DOHH2 (cell line): ENCODE results near the gene GASK1A.

Source experiments
- H3F3A ChIP-seq: fragments of 200-600 bp; sonication (generic), shearing (Covaris generic); 2 replicates; pipeline ENCODE4 v1.6.0; 2016; ENCODE audit warnings: antibody characterized with exemption, mild to moderate bottlenecking; ENCODE audit not compliant: control insufficient read depth, insufficient read depth
- H3K27ac ChIP-seq: fragments of 200-600 bp; sonication (generic); 2 replicates; pipeline ENCODE4 v1.5.1; 2014; ENCODE audit warnings: low read depth, mild to moderate bottlenecking, low read length, moderate library complexity
- H3K27me3 ChIP-seq: fragments of 200-600 bp; sonication (generic); 2 replicates; pipeline ENCODE4 v1.6.1; 2014; ENCODE audit warnings: mild to moderate bottlenecking, low read length, mixed read lengths; ENCODE audit not compliant: control insufficient read depth
- H3K36me3 ChIP-seq: fragments of 200-600 bp; sonication (generic); 2 replicates; pipeline ENCODE4 v1.6.1; 2014; ENCODE audit warnings: mild to moderate bottlenecking, low read length, moderate library complexity, mixed read lengths; ENCODE audit not compliant: control insufficient read depth
- H3K4me1 ChIP-seq: fragments of 200-600 bp; sonication (generic); 2 replicates; pipeline ENCODE4 v1.6.1; 2014; ENCODE audit warnings: mild to moderate bottlenecking, low read length, mixed read lengths; ENCODE audit not compliant: control insufficient read depth
- H3K4me2 ChIP-seq: fragments of 200-600 bp; sonication (generic); 2 replicates; pipeline ENCODE4 v1.6.0; 2014; ENCODE audit warnings: mild to moderate bottlenecking, low read length, moderate library complexity
- H3K4me3 ChIP-seq: fragments of 200-600 bp; sonication (generic); 2 replicates; pipeline ENCODE4 v1.5.1; 2014; ENCODE audit warnings: mild to moderate bottlenecking, low read length, mixed read lengths
- H3K79me2 ChIP-seq: fragments of 200-600 bp; sonication (generic); 2 replicates; pipeline ENCODE4 v1.6.1; 2014; ENCODE audit warnings: mild to moderate bottlenecking, low read length, mixed read lengths; ENCODE audit not compliant: control insufficient read depth
- H3K9me2 ChIP-seq: fragments of 200-600 bp; sonication (generic); replicated peaks from 2 replicates; pipeline ENCODE4 v1.6.1; 2014; ENCODE audit warnings: mild to moderate bottlenecking, low read length, mixed read lengths; ENCODE audit not compliant: control insufficient read depth
- H3K9me3 ChIP-seq: fragments of 200-600 bp; sonication (generic); 2 replicates; pipeline ENCODE4 v1.6.1; 2014; ENCODE audit warnings: antibody characterized with exemption, low read length, mixed read lengths; ENCODE audit not compliant: control insufficient read depth, insufficient read depth
- H4K20me1 ChIP-seq: fragments of 200-600 bp; sonication (generic); 2 replicates; pipeline ENCODE4 v1.6.0; 2014; ENCODE audit warnings: low read depth, mild to moderate bottlenecking, antibody characterized with exemption, low read length, moderate library complexity; ENCODE audit not compliant: control insufficient read depth, insufficient read depth
- EZH2phosphoT487 ChIP-seq: fragments of 200-600 bp; sonication (generic); IDR thresholded peaks from 2 replicates; pipeline ENCODE4 v1.6.1; 2017; ENCODE audit warnings: borderline replicate concordance, mild to moderate bottlenecking, antibody characterized with exemption, low read length, moderate library complexity, mixed read lengths
- TF ChIP-seq, protein P1 (sequence below): fragments of 200-600 bp; sonication (generic); IDR thresholded peaks from one replicate; pipeline ENCODE4 v1.5.1; 2014; ENCODE audit warnings: antibody characterized with exemption, mild to moderate bottlenecking, low read depth, low read length; ENCODE audit not compliant: poor library complexity, severe bottlenecking

The GASK1A gene

DNA sequence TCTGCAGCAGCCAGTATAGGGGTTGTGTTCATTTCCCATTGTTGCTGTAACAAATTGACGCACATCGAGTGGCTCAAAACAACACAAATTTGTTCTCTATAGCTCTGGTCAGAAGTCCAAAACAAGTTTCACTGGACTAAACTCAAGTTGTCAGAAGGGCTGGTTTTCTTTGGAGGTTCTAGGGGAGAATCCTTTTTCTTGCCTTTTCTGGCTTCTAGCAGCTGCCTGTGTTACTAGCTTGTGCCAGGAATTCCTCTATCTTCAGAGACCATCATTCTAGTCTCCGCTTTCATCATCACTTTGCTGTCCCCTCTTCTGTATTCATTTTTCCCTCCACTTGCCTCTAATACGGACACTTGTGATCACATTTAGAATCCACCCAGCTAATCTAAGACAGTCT lies 20.5 kb downstream of the GASK1A start:
- no peak overlapping the region for H3K27ac ChIP-seq
- H3K36me3 ChIP-seq: no peaks in the 10 kb centered on the region
- H3K4me3 ChIP-seq: no peak overlapping the region
- no peak overlapping the region for H3K4me2 ChIP-seq
- H3K9me3 ChIP-seq: no peaks in the 10 kb centered on the region
- H4K20me1 ChIP-seq: no peaks in the 10 kb centered on the region
- H3K4me1 ChIP-seq: no peaks in the 10 kb centered on the region
- no peaks in the 10 kb centered on the region for H3K79me2 ChIP-seq
- H3K27me3 ChIP-seq: no peaks in the 10 kb centered on the region
- no peaks in the 10 kb centered on the region for H3K9me2 ChIP-seq
- no peaks in the 10 kb centered on the region for H3F3A ChIP-seq
- TF ChIP-seq, protein P1, sequence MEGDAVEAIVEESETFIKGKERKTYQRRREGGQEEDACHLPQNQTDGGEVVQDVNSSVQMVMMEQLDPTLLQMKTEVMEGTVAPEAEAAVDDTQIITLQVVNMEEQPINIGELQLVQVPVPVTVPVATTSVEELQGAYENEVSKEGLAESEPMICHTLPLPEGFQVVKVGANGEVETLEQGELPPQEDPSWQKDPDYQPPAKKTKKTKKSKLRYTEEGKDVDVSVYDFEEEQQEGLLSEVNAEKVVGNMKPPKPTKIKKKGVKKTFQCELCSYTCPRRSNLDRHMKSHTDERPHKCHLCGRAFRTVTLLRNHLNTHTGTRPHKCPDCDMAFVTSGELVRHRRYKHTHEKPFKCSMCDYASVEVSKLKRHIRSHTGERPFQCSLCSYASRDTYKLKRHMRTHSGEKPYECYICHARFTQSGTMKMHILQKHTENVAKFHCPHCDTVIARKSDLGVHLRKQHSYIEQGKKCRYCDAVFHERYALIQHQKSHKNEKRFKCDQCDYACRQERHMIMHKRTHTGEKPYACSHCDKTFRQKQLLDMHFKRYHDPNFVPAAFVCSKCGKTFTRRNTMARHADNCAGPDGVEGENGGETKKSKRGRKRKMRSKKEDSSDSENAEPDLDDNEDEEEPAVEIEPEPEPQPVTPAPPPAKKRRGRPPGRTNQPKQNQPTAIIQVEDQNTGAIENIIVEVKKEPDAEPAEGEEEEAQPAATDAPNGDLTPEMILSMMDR: no peak
- TF ChIP-seq EZH2phosphoT487: no peak

DNA sequence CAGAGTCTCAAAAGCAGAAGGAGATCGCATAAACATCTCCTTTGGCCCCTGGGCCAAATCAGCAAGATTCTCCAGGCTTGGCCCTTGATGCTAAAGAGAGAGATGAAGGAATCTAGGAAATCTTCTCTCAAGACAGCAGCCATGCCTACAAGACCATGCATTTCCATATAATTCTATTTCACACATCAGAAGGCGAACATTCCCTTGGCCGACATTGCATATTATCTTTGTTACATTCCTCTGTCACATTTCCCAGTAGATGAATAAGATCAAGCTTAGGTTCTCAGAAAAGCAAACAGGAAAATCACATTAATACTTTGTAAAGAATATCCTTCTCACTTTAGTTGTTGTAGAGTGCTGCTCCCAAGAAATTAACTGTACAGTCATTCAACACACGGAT lies 21.3 kb downstream of the GASK1A start:
- TF ChIP-seq EZH2phosphoT487: no peak
- TF ChIP-seq, protein P1: no peak
- Histone ChIP-seq H3K27ac (no peak overlapping the region), H3K4me1 (no peaks in the 10 kb centered on the region), H4K20me1 (no peaks in the 10 kb centered on the region), H3F3A (no peaks in the 10 kb centered on the region), H3K4me2 (no peak overlapping the region), H3K36me3 (no peaks in the 10 kb centered on the region), H3K79me2 (no peaks in the 10 kb centered on the region), H3K27me3 (no peaks in the 10 kb centered on the region), H3K4me3 (no peak overlapping the region), H3K9me2 (no peaks in the 10 kb centered on the region), H3K9me3 (no peaks in the 10 kb centered on the region)

DNA sequence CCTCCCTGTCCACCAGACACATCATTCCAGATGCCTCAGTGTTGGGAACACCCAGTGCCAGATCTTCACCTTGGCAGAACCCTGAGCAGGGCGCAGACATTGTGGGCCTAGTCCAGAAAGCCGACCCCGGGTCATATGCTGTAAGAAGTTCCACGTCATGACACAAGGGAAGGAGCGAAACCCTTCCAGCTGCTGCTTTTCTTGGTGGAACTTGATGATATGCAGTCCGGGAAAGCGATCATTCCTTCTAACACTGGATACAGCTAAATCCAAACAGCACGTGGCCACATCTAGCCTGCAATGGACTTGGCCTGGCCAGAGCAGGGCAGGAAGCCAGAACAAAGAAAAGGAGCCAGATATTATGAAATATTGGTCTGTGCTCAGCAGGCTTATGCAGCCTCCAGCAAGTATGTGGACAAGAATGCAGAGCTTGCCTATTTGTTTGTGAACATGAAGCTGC lies 22.0 kb downstream of the GASK1A start:
- H3F3A ChIP-seq: no peaks in the 10 kb centered on the region
- no peak overlapping the region for H3K4me3 ChIP-seq
- no peaks in the 10 kb centered on the region for H3K9me2 ChIP-seq
- H3K9me3 ChIP-seq: no peaks in the 10 kb centered on the region
- no peaks in the 10 kb centered on the region for H3K79me2 ChIP-seq
- H3K4me2 ChIP-seq: no peak overlapping the region
- no peak for TF ChIP-seq EZH2phosphoT487
- TF ChIP-seq, protein P1: no peak
- no peaks in the 10 kb centered on the region for H4K20me1 ChIP-seq
- H3K36me3 ChIP-seq: no peaks in the 10 kb centered on the region
- H3K27me3 ChIP-seq: no peaks in the 10 kb centered on the region
- no peaks in the 10 kb centered on the region for H3K4me1 ChIP-seq
- H3K27ac ChIP-seq: no peak overlapping the region
